HCT116 (cell line): ENCODE results near the gene MEIOB. TPM values are rescaled to one million over a fixed set of nuclear protein-coding genes. Genes with fewer than 3 reads are reported as not detected.

Experiments used
- ATAC-seq: fragments of 200-7000 bp; cut with Tn5 transposase; 2 replicates; pipeline ENCODE4 v1.9.1; 2020; ENCODE audit warnings: mild to moderate bottlenecking, moderate library complexity
- BruUV-seq: library from RNA; stranded (reverse); fragments of 400-500 nt; replicated peaks from 2 replicates; lab custom pipeline; 2021; lab: Mats Ljungman, UMichigan
- CTCF ChIA-PET: fragments of 300-600 bp; sonication (Branson Sonifier 250); formaldehyde crosslinking; loops from one replicate; lab custom pipeline; 2021; ENCODE audit warnings: antibody characterized with exemption; lab: Charles Lee
- POLR2A ChIA-PET: fragments of 300-600, 350-600 bp; sonication (Branson Sonifier 250); formaldehyde crosslinking; loops from one replicate; lab custom pipeline; 2021; ENCODE audit warnings: antibody characterized with exemption; lab: Charles Lee
- RAD21 ChIA-PET, 2 experiments: fragments of 300-600 bp; sonication (Branson Sonifier 250); formaldehyde crosslinking; loops; one replicate each; lab custom pipeline; 2023; ENCODE audit warnings: low total read pairs in 2 of 2; ENCODE audit not compliant: uncharacterized antibody in 2 of 2, unreplicated experiment in 2 of 2, low non-redundant PET in 1 of 2; lab: Charles Lee
- DNase-seq: peaks from one replicate; pipeline ENCODE4 v3.0.0-alpha.2; 2010; ENCODE audit warnings: low read depth, low spot score
- H2AFZ ChIP-seq: fragments of 200-600 bp; shearing (Covaris generic), sonication (generic); 2 replicates; pipeline ENCODE4 v1.6.1; 2017; ENCODE audit warnings: low read depth, mixed run types, mixed read lengths, antibody characterized with exemption, low read length; ENCODE audit not compliant: poor library complexity, severe bottlenecking
- H3K27ac ChIP-seq: 2 replicates; pipeline ENCODE4 v1.5.1; 2012; ENCODE audit warnings: low read depth, low read length
- H3K27me3 ChIP-seq: fragments of 200-600 bp; sonication (generic); 2 replicates; pipeline ENCODE4 v1.6.1; 2016; ENCODE audit warnings: mixed run types, low read length, mixed read lengths; ENCODE audit not compliant: insufficient read depth
- H3K36me3 ChIP-seq, 2 experiments: fragments of 200-500 bp in 1 of 2; fragments of 200-600 bp in 1 of 2; sonication (Bioruptor generic) in 1 of 2; sonication (generic) in 1 of 2; 2 replicates each; pipeline versions ENCODE4 v1.5.1 to v1.6.1; 2014 to 2016; ENCODE audit warnings: low read length in 2 of 2, inconsistent platforms in 1 of 2, mixed read lengths in 1 of 2, mixed run types in 1 of 2; ENCODE audit not compliant: insufficient read depth in 2 of 2, control insufficient read depth in 1 of 2
- H3K4me1 ChIP-seq, 2 experiments: fragments of 200-600 bp in 1 of 2; sonication (generic) in 1 of 2; 2 replicates each; pipeline versions ENCODE4 v1.5.1 to v1.6.1; 2012 to 2017; ENCODE audit warnings: low read length in 2 of 2, inconsistent platforms in 1 of 2, mild to moderate bottlenecking in 1 of 2, mixed read lengths in 1 of 2, mixed run types in 1 of 2, moderate library complexity in 1 of 2; ENCODE audit not compliant: insufficient read depth in 2 of 2, control insufficient read depth in 1 of 2
- H3K4me2 ChIP-seq: fragments of 200-600 bp; sonication (generic); 2 replicates; pipeline ENCODE4 v1.6.1; 2017; ENCODE audit warnings: mixed run types, low read length, mixed read lengths
- H3K4me3 ChIP-seq, 2 experiments: fragments of 200-600 bp in 1 of 2; sonication (generic) in 1 of 2; replicated peaks in 1 of 2; 2 replicates each; pipeline ENCODE4 v1.5.1; 2011 to 2016; ENCODE audit warnings: low read length in 2 of 2, control low read depth in 1 of 2, low read depth in 1 of 2, mild to moderate bottlenecking in 1 of 2, mixed read lengths in 1 of 2, mixed run types in 1 of 2
- H3K79me2 ChIP-seq: fragments of 200-600 bp; sonication (generic); 2 replicates; pipeline ENCODE4 v1.6.1; 2017; ENCODE audit warnings: mild to moderate bottlenecking, mixed run types, low read length, moderate library complexity, mixed read lengths; ENCODE audit not compliant: insufficient read depth
- H3K9ac ChIP-seq: fragments of 200-600 bp; sonication (generic); 2 replicates; pipeline ENCODE4 v1.6.1; 2016; ENCODE audit warnings: low read length, mixed read lengths
- H3K9me2 ChIP-seq: fragments of 200-600 bp; sonication (generic), shearing (Covaris generic); 2 replicates; pipeline ENCODE4 v1.6.1; 2017; ENCODE audit warnings: mixed run types, mild to moderate bottlenecking, moderate library complexity; ENCODE audit not compliant: insufficient read depth
- H3K9me3 ChIP-seq, 2 experiments: fragments of 200-500 bp in 1 of 2; fragments of 200-600 bp in 1 of 2; sonication (Bioruptor generic) in 1 of 2; sonication (generic) in 1 of 2; 2 replicates each; pipeline ENCODE4 v1.6.1; 2014 to 2017; ENCODE audit warnings: low read length in 2 of 2, mixed read lengths in 2 of 2, inconsistent platforms in 1 of 2, low read depth in 1 of 2, mild to moderate bottlenecking in 1 of 2, mixed run types in 1 of 2, moderate library complexity in 1 of 2; ENCODE audit not compliant: control insufficient read depth in 1 of 2, insufficient read depth in 1 of 2
- H4K20me1 ChIP-seq: fragments of 200-600 bp; sonication (generic), shearing (Covaris generic); 2 replicates; pipeline ENCODE4 v1.6.1; 2017; ENCODE audit warnings: mixed run types, mild to moderate bottlenecking, moderate library complexity; ENCODE audit not compliant: insufficient read depth
- EGR1 ChIP-seq: IDR thresholded peaks from 2 replicates; pipeline ENCODE4 v1.6.1; 2012; ENCODE audit warnings: low read depth
- ELF1 ChIP-seq: IDR thresholded peaks from 2 replicates; pipeline ENCODE4 v1.6.1; 2012; ENCODE audit warnings: low read depth, borderline replicate concordance
- EZH2phosphoT487 ChIP-seq: fragments of 200-600 bp; IDR thresholded peaks from 2 replicates; pipeline ENCODE4 v1.6.1; 2018; ENCODE audit warnings: antibody characterized with exemption, borderline replicate concordance
- FOSL1 ChIP-seq: IDR thresholded peaks from 2 replicates; pipeline ENCODE4 v1.6.1; 2012; ENCODE audit warnings: low read depth
- POLR2AphosphoS5 ChIP-seq: IDR thresholded peaks from 2 replicates; pipeline ENCODE4 v1.6.1; 2011; ENCODE audit warnings: mild to moderate bottlenecking, low read depth, low read length, moderate library complexity
- SIN3A ChIP-seq: IDR thresholded peaks from 2 replicates; pipeline ENCODE4 v1.6.1; 2012; ENCODE audit warnings: low read depth
- SRF ChIP-seq: IDR thresholded peaks from 2 replicates; pipeline ENCODE4 v1.6.1; 2012; ENCODE audit warnings: low read depth
- ZFX ChIP-seq: fragments of 450-650 bp; IDR thresholded peaks from 2 replicates; pipeline ENCODE4 v1.6.1; 2017
- ZNF274 ChIP-seq: fragments of 200-500 bp; sonication (Bioruptor generic); IDR thresholded peaks from 2 replicates; pipeline ENCODE4 v1.6.1; 2014; ENCODE audit warnings: mild to moderate bottlenecking, low read depth, low read length, inconsistent platforms
- intact Hi-C: fragments of 100-400 bp; cut with micrococcal nuclease; formaldehyde crosslinking; loops from 2 replicates; pipeline ENCODE4 v1.10.0; 2022
- total RNA-seq: library from RNA; stranded (reverse); gene quantifications from one replicate; pipeline ENCODE4 v1.2.1, GENCODE V29; 2021; ENCODE audit not compliant: unreplicated experiment

The MEIOB gene
- total RNA-seq, 1 experiment from 2014 or later, result 0.59 TPM

- TF ChIP-seq EZH2phosphoT487 (no peak), ZFX (peak; percentile 68; the same call in 1 of the 2 replicates), ZNF274 (no peak), EGR1 (peak; percentile 60; the same call in 1 of the 2 replicates), SRF (no peak), POLR2AphosphoS5 (peak; percentile 61), FOSL1 (no peak)
These were observed 45.0 kb downstream of the MEIOB start, which contains the start of the genes FAHD1 and HAGH (continued) for GRCh38 chr16:1826691-1827573.

- CTCF ChIA-PET, result interaction anchor here (1.2 to 1.7 kb wide), 2 partner anchors 13 to 53 kb away, joined by 3 to 4 read pairs; partner anchors contain the start of genes EME2 and MRPS34
- Histone ChIP-seq H3K27ac (peak overlapping the region; percentile 80), H4K20me1 (peaks cover 5% of the 10 kb centered on the region; the same call in 1 of the 2 replicates), H3K4me2 (peak overlapping the region; percentile 73), H3K36me3 (0 out of 4 replicates have a peak, but pooled peaks cover 0 to 7% of the 10 kb centered on the region in 2 experiments), H3K4me1 (peaks cover 14 to 17% of the 10 kb centered on the region in 2 experiments), H2AFZ (no peak overlapping the region), H3K9me3 (no peaks in the 10 kb centered on the region), H3K4me3 (peak overlapping the region; percentile 90 to 98), H3K9me2 (no peaks in the 10 kb centered on the region)
- POLR2A ChIA-PET, result interaction anchor here (1.1 to 1.6 kb wide), 2 partner anchors 44 to 139 kb away, joined by 3 to 6 read pairs; partner anchors contain the start of genes NUBP2, RPS2 and SPSB3
- ATAC-seq, result peak; percentile 74
- RAD21 ChIA-PET, result no interaction called here
- intact Hi-C loops, result loop anchor here (2.0 kb wide), 1 partner anchor 43 kb away; the partner anchor contains the start of genes NUBP2 and SPSB3
- TF ChIP-seq POLR2AphosphoS5, result 0 out of 2 replicates have a peak, but pooled peaks have one; percentile 3
- no peak for TF ChIP-seq ELF1
- TF ChIP-seq ZFX, result peak; percentile 87
- TF ChIP-seq SIN3A, result 0 out of 2 replicates have a peak, but pooled peaks have one; percentile 23
- TF ChIP-seq, all 23 proteins: peak for 3
- no peaks in the 10 kb centered on the region for H3K27me3 ChIP-seq
- peaks cover 33% of the 10 kb centered on the region for H3K79me2 ChIP-seq
- BruUV-seq, result no TSS peak
- no peak for DNase-seq
- H3K9ac ChIP-seq, result peak overlapping the region; percentile 69
These were observed 45.9 kb downstream of the MEIOB start for GRCh38 chr16:1825864-1826690.
